AG04450 (cell line): ENCODE measurements around the gene SLC66A2. TPM values are rescaled to one million over a fixed set of nuclear protein-coding genes. Genes with fewer than 3 reads are reported as not detected.

ENCODE experiments used
- CTCF ChIA-PET: fragments of 300-600, 350-600 bp; formaldehyde crosslinking; extraction: SDS; loops from one replicate; lab custom pipeline; 2022; ENCODE audit warnings: antibody characterized with exemption, inconsistent platforms; lab: Charles Lee
- POLR2A ChIA-PET: fragments of 350-600 bp; formaldehyde crosslinking; extraction: SDS; loops from one replicate; lab custom pipeline; 2021; ENCODE audit warnings: antibody characterized with exemption, inconsistent platforms; lab: Yijun Ruan, JAX
- DNase-seq: peaks from one replicate; pipeline ENCODE4 v3.0.0-alpha.2; 2011; ENCODE audit warnings: low read depth, low spot score
- H3K27ac ChIP-seq: one replicate; pipeline ENCODE4 v1.5.1; 2012; ENCODE audit warnings: low read depth, low read length, control low read depth
- H3K27me3 ChIP-seq: one replicate; pipeline ENCODE4 v1.6.0; 2012; ENCODE audit warnings: low read length; ENCODE audit not compliant: control insufficient read depth, insufficient read depth
- H3K4me3 ChIP-seq: 2 replicates; pipeline ENCODE4 v1.5.1; 2011; ENCODE audit warnings: mild to moderate bottlenecking, low read depth, low read length, control low read depth
- H3K9me3 ChIP-seq: 2 replicates; pipeline ENCODE4 v1.5.1; 2012; ENCODE audit warnings: low read length; ENCODE audit not compliant: control insufficient read depth, insufficient read depth
- polyA plus RNA-seq: library from polyadenylated mRNA; depleted of rRNA; stranded (reverse); fragments of >200 nt; gene quantifications from 2 replicates; pipeline ENCODE4 v1.2.3, GENCODE V29; 2011
- TF ChIP-seq, protein P1 (sequence below): IDR thresholded peaks from 2 replicates; pipeline ENCODE4 v1.5.1; 2011; ENCODE audit warnings: low read depth, low read length, control low read depth, inconsistent platforms

The SLC66A2 gene
- polyA plus RNA-seq, 1 experiment: 13.9 TPM

GRCh38 chr18:79857082-79857671 lies 94.3 kb downstream of the SLC66A2 start:
- ChIA-PET POLR2A (interaction anchor here (1.3 kb wide), 1 partner anchor 65 kb away, joined by 3 read pairs; no protein-coding TSS in a partner anchor), CTCF (no interaction called here)
- H3K27ac ChIP-seq: no peak overlapping the region
- H3K4me3 ChIP-seq: peak overlapping the region; percentile 10; the same call in 1 of the 2 replicates
- peaks cover 12% of the 10 kb centered on the region for H3K27me3 ChIP-seq
- peaks cover 18% of the 10 kb centered on the region for H3K9me3 ChIP-seq
- TF ChIP-seq, protein P1, sequence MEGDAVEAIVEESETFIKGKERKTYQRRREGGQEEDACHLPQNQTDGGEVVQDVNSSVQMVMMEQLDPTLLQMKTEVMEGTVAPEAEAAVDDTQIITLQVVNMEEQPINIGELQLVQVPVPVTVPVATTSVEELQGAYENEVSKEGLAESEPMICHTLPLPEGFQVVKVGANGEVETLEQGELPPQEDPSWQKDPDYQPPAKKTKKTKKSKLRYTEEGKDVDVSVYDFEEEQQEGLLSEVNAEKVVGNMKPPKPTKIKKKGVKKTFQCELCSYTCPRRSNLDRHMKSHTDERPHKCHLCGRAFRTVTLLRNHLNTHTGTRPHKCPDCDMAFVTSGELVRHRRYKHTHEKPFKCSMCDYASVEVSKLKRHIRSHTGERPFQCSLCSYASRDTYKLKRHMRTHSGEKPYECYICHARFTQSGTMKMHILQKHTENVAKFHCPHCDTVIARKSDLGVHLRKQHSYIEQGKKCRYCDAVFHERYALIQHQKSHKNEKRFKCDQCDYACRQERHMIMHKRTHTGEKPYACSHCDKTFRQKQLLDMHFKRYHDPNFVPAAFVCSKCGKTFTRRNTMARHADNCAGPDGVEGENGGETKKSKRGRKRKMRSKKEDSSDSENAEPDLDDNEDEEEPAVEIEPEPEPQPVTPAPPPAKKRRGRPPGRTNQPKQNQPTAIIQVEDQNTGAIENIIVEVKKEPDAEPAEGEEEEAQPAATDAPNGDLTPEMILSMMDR: no peak
- DNase-seq: no peak

DNA sequence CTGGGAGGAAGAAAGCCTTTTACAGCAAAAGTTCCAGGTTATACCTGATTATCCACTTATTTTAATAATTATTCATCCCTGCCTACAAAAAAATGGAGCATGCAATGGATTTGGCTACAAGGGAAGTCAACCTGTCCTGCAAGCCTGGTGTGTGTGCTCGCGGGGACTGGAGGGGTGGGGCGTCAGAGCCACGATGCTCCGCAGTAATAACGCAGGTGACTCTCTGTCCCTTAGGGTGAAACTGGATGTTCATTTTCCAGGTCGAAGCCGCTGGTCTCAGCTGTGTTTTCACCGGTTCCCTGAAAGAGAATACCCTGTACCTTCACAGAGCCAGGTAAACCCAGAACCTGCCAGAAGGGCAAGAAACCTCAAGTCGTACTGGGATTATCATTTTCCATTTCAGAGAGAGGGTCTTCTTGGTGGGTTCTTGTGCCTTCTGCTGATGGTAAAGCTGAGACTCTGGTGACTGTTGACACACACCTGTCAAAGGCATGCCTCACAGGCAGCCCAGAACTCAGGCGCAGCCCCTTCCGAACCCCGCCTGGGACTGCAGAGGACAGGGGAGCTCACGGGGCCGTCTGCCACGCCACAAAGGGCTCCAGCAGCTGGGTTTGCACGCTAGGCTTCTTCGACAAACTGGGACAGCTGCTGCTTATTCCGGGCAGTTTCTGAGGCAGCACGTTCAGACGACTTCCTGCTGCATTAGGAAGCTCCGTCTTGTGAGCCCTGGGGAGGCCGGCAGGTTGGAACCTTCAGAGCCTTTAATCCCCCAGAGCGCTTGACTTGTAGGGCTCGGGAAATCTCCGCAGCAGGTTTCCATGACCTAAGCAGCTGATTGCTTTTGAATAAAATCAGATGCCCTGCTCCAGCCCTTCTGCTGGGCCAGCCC lies 95.1 kb downstream of the SLC66A2 start:
- Histone ChIP-seq H3K4me3 (no peak overlapping the region), H3K27me3 (peaks cover 7% of the 10 kb centered on the region), H3K9me3 (peaks cover 16% of the 10 kb centered on the region; the same call in 1 of the 2 replicates), H3K27ac (no peak overlapping the region)
- DNase-seq: no peak
- TF ChIP-seq, protein P1: no peak
- ChIA-PET CTCF (no interaction called here), POLR2A (interaction anchor here (1.3 kb wide), 1 partner anchor 65 kb away, joined by 3 read pairs; no protein-coding TSS in a partner anchor)

GRCh38 chr18:79855147-79855933 lies 96.1 kb downstream of the SLC66A2 start:
- H3K9me3 ChIP-seq: peaks cover 14% of the 10 kb centered on the region; the same call in 1 of the 2 replicates
- TF ChIP-seq, protein P1: no peak
- ChIA-PET CTCF (no interaction called here), POLR2A (no interaction called here)
- no peak overlapping the region for H3K4me3 ChIP-seq
- peaks cover 4% of the 10 kb centered on the region for H3K27me3 ChIP-seq
- DNase-seq: no peak
- H3K27ac ChIP-seq: no peak overlapping the region

DNA sequence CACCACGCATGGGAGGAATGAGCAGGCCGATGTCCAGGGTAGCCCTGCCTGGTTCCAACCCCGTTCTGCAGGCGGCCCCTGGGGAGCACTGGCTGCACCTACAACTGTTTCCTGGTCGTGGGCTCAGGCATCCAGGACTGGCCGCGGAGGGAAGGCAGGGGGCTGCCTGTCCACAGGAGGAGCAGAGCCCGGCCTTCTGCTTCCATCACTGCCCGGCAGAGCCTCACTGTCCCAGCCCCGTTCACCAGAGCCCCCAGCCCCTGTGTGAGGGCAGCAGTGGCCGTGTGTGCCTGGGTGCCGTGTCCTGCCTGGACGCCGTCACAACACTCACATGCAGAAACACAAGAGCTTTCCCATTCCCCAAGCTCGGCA lies 97.5 kb downstream of the SLC66A2 start:
- H3K4me3 ChIP-seq: no peak overlapping the region
- POLR2A ChIA-PET: interaction anchor here (0.6 kb wide), 1 partner anchor 60 kb away, joined by 4 read pairs; no protein-coding TSS in a partner anchor
- CTCF ChIA-PET: no interaction called here
- no peak for DNase-seq
- TF ChIP-seq, protein P1: no peak
- no peak overlapping the region for H3K27ac ChIP-seq
- H3K9me3 ChIP-seq: peaks cover 22% of the 10 kb centered on the region; the same call in 1 of the 2 replicates
- H3K27me3 ChIP-seq: peaks cover 4% of the 10 kb centered on the region
